NCI-H2107 (cell line): ENCODE measurements around the gene LRMDA.

ENCODE experiments used
- DNase-seq: peaks from one replicate; lab custom pipeline; 2025; lab: John Stamatoyannopoulos, UW

The LRMDA gene

GRCh38 chr10:75999001-75999400, 567.6 kb downstream of the LRMDA start:
- DNase-seq: no peak

- DNase-seq: no peak
These were observed 568.2 kb downstream of the LRMDA start for GRCh38 chr10:75999515-76000209.

DNA sequence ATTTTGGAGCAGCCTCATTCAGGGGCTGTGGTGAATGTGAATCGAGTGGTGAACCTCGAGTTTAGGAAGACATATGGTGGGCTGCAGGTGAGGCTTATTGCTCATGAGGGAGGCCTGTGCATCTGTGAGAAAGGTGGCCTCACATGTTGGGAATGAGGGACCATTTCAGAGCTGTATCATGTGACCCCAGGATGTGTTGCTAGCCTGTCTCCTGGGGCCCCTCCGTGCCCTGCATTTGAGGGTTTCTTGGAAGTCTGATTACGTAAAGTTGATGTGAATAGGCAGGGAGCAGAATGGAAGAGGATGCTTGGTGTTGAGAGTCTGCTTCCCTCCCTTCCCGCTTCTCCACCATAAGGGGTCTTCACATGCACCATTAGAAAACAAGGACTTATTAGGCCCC, 569.1 kb downstream of the LRMDA start:
- no peak for DNase-seq

GRCh38 chr10:76001019-76001418, 569.6 kb downstream of the LRMDA start:
- DNase-seq: no peak

DNA sequence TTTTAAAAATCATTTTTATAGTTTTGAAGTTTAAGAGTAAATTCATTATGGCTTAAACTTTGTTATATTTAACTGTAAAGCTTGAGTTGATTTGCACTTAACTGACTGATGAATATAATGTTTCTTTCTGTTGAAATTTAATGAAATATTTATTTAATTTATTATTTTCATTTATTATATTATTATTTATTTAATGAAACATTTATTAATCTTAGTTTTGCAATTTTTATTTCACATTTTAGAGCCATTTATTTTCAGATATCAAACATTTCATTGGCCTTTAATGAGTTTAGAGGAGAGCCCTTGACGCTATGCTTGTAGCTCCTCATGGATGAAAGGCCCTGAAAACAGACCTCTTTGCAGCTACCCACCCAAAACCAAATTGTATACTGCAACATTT, 570.0 kb downstream of the LRMDA start:
- no peak for DNase-seq

GRCh38 chr10:76002262-76002854, 570.9 kb downstream of the LRMDA start:
- no peak for DNase-seq

DNA sequence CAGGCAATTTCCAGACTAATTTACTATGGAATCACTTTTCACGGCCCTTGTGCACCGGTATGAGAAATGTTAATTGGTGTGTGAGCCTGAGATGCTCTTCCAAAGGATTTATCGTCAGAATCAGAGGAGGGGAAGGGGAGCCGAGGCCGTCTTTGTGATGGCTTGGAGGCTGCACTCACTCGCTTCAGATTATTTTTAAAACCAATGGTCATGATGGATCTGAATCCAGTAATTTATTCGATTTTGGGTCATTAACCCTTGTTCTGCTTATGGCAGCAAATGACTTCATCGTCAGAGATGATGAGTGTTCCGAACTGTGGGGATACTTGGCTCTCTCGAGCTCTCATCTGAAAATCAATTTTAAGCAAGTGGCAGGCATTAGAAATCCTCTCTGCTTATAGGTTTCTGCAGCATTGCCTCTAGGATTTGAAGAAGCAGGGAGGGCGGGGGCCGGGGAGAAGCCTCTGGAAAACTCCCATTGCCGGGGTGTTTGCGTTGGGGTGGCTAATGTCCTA, 576.3 kb downstream of the LRMDA start:
- DNase-seq: no peak

- no peak for DNase-seq
These were observed 578.1 kb downstream of the LRMDA start for GRCh38 chr10:76009531-76009930.

DNA sequence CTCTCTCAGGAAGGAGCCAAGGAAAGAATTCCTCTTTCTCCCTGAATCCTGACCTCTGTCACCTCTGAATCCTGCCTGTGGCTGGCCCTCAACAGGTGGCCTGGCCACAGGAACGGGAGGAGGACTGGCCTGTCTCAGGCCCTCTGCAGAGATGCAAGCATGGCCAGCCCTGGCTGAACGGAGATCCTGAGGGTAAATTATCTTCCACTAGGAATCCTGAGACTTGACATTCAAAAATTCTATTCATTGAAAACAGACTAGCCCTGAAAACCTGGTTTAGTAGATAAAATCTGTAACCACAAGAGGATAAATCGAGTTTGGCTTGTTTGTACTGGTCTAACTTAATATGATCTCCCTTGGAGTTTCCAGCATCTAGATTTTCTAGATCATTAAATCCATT, 579.3 kb downstream of the LRMDA start:
- DNase-seq: no peak

DNA sequence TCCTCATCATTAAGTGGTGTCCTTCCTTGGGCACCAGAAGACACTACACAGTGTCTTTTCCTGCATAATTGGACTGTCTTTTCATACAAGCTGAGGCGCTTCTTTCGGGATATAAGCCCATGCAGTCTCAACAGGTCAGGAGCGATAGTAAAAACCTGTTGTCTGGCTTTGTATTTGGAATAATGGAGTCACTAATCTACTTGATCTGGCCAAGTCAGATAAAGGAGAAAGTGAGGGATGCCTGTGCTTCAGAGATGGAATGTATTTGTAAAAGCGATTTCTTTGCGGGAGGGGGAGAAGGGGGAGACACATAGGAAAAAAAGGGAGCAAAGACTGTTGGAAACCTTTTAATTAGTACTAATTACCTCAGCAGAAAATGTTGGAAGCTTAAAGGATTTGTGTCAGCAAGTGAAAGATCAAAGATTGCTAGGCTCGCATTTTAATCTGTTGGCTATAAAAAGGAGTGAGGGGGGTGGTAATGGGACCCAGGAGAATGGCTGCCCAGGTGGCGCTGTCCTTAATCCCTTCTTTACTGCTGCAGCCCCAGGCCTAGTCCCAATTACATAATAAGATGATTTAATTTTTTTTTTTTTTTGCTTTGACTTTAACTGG, 581.4 kb downstream of the LRMDA start:
- no peak for DNase-seq

GRCh38 chr10:76015245-76015644, 583.8 kb downstream of the LRMDA start:
- no peak for DNase-seq

DNA sequence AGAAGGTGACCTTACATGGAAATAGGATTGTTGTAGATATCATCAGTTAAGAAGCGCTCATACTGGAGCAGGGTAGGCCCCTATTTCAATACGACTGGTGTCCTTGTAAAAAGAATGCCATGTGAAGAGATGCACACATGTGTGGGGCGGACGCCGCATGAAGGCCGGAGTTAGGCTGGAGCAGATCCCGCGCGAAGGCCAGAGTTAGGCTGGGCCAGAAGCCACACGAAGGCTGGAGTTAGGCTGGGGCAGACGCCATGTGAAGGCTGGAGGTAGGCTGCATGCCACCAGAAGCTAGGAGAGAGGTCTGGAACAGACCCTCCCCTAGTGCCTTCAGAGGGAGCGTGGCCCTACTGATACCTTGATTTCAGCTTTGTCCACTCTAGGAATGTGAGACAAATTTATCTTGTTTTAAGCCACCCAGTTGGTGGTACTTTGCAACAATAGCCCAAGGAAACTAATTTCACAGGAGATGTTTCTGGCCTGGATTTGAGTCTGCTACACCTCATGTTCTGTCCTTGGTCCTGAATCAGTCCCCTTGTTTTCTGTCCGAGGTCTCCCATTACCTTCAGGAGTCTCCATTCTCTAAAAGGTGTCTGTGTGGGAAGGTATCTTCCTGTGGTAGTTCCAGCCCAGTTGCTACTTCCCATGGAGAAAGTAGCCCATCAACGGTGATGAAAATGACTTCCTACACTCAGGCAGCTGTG, 585.8 kb downstream of the LRMDA start:
- DNase-seq: no peak

DNA sequence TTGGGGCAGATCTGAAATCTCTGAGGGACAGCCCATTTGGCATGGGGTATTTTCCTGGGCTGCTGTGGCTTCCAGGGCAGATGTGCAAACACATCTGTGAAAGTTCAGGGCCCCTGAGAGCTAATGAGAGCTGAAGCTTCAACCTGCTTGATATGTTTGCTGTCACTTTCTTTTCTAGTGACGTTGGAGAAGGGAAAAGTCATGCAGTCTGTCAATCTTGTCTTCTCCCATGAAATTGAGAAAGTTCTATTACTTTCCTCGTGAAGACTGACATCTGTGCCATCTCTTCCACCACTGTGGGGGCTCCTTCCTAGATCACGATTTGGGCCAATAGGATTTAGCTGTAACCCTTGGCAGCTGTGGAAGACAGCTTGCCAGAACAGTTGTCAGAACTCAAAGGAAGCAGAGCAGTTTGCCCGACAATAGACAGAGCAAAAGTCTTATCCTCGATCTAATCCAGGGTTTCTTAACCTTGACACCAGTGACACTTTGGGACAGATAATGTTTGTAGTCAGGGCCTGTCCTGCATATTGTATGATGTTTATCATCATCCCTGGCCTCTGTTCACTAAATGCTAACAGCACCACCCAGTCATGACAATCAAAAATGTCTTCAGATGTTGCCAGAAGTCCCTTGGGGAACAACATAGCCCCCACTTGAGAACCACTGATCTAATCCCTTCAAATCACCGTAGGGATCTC, 586.5 kb downstream of the LRMDA start:
- DNase-seq: no peak

GRCh38 chr10:76020630-76021029, 589.2 kb downstream of the LRMDA start:
- DNase-seq: no peak

GRCh38 chr10:76021398-76021797, 590.0 kb downstream of the LRMDA start:
- no peak for DNase-seq

- no peak for DNase-seq
These were observed 590.9 kb downstream of the LRMDA start for GRCh38 chr10:76022366-76022765.

DNA sequence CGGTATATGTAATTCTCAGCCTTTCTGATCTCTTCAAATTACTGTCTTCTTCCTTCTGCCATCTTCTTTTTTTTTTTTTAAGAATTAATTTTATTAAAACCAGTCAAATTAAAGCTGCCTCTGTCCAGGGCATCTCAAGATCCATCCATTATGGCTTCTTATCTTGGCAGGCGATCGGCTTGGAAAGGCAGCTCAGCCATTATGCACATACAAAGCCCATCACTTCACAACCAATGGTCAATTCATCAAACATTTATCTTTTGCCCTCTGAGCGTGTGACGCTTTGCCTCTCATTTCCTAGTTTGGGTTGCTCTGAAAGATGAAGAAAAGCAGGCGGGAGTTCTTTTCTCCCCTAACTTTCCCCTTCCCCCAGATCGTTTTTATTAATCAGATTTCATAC, 591.6 kb downstream of the LRMDA start:
- no peak for DNase-seq

DNA sequence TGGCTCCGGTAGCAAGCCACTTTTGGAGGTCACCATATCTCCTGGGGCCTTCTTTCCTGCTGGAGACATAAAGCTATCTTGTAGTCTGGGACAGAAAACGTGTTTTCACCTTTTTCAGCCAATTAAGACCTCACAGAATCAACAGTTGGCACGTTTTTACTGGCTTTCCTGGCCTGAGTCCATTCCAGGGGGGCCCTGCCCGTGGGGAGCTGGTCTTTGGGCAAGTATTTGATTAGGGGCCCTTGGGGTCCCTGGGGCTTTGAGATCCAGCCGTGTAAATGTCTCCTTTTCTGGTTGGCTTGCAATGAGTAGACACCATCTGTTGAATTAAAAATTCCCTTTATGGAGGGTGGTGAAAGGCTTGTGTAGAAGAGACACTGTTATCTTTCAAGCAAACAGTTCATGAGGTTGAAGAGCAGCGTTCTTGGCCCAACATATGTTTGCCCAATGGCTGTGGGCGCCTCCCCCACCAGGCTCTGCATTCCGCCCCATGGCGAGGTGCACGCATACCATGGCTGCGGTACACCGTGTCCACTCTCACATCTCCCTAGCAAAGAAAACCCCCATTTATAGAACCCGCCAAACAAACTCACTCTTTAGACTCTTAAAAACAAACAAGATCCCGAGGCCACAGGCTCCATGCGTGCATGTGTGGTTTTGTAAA, 593.2 kb downstream of the LRMDA start:
- DNase-seq: no peak

DNA sequence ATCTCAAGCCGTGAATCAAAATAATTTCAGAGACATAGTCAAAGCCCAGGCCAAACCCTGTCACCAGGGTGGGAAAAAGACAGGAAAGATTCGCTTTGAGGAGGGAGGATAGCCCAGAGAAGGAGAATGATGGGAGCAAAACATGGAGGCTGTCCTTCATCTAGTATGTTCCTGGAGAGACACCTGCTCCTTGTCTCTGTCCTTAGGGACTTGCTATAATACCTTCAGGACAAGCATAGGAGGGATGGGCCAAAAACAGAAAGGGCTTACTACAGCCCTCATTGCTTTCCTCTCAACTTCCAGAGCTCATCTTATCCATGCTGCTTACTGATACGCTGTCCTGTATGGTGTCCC, 593.7 kb downstream of the LRMDA start:
- no peak for DNase-seq

GRCh38 chr10:76026176-76026771, 594.9 kb downstream of the LRMDA start:
- DNase-seq: no peak

- no peak for DNase-seq
These were observed 595.5 kb downstream of the LRMDA start for GRCh38 chr10:76026905-76027304.
